GM19240 (cell line): ENCODE data around the gene SOD3.

Experiments used
- DNase-seq: peaks from one replicate; pipeline ENCODE4 v3.0.0; 2011; ENCODE audit warnings: low spot score; ENCODE audit not compliant: insufficient read length

SOD3 gene, protein sequence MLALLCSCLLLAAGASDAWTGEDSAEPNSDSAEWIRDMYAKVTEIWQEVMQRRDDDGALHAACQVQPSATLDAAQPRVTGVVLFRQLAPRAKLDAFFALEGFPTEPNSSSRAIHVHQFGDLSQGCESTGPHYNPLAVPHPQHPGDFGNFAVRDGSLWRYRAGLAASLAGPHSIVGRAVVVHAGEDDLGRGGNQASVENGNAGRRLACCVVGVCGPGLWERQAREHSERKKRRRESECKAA

DNA sequence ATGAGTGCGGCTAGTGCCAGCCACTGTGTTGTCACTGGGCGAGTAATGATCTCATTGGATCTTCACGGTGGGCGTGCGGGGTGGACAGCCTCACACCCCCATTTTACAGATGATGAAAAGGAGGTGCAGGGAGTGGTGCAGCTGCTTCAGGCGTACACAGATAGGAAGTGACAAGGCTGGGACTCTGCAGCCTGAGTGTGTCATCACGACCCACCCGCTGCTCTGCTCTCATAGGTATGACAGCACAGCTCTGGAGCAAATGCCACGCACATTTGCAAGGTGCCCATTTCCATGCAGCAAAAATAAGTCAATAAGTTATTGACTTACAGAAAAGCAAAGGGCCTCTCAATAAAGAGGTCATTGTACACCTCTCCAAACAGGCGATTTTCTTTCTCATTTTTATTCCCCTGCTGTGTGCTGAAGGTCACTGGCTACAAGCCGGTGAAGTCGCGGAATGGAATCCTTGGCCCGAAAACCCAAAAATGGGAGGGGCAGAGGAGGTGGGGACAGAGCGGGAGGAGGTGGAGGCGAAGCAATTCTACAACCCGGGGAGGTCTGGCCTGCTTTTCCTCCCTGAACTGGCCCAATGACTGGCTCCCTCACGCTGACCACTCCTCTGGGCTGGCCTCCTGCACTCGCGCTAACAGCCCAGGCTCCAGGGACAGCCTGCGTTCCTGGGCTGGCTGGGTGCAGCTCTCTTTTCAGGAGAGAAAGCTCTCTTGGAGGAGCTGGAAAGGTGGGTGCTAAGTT, at the start of gene SOD3:
SOD3 (plus strand) TSS at position 658 of the 750 bp plus-strand sequence. CDS start 3,949 bp downstream, outside the sequence.
- no peak for DNase-seq

DNA sequence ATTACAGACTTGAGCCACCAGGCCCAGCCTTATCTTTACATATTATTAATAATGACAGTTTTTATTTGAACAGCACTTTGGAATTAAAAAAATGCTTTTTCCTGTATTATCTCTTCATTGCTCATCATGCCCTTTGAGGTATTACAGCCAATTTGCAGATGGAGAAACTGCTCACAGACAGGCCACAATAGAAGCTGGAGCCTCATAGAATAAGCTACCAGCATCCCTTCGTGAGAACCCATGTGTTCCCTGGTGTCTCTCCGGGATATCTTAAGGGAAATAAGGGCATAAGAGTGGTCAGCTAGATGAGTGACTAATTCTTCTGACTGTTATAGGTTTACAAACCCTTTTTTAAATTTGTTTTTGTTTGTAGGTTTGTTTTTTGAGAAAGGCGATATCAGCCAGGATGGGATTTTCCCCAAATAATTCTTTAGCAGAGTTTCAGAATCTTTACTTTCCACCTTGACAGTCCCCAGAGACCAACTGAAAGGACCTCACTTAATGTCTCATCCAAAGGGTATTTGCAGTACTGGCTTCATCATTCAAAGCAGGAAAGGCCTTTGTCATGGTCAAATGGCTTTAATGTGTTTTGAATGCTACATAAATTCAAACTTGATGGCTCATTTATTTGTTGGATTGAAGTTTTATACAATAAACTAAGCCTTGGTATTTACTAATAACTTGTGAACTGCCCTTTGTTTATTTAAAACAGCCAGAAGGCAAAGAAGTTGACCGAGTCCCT, 48.0 kb upstream of the SOD3 start:
- DNase-seq = no peak

DNA sequence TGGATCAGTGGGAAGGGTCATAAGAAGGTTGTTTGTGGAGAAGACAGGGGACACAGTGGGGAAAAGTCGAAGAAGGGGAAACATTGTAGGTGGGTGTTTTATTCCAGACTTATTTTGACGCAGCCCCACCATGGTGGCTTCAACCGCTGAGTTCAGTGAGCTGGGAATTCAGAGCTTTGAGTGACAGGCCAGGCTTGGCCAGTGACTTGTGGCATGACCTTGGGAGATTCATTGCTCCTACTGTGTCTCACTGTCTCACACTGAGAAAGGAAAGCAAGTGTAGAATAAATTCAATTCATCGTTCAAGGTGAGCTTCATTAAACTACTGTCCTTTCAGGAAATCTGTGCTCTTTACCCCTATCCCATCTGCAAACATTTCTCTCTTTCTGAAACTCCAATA, 47.4 kb upstream of the SOD3 start:
- DNase-seq = no peak

DNA sequence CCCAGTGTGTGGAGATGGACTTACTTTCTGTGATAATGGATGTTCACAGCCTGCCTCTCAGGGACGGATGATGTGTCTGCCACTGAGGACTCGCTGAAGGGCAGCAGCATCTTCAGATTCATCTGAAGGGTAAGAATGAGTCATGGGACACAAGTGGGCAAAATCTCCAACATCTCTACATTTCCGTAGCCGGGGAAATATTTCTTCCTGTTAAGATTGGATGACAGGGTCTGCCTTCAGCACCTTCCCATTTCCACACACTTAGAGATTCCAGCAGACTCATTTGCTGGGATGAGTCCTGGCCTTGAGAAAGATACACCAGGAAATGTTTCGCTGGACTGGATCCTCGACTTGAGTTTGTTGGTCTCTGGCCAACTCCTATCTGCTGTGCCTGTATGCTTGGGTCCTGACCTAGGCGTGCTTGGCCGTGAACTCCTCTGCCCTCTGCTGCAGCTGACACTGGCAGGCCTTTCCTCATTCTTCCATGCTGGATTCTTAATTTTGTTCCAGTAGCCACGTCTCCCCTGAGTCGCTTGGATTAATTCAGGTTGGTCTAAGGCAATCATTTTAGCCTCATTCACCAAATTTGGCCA, 46.5 kb upstream of the SOD3 start:
- no peak for DNase-seq

DNA sequence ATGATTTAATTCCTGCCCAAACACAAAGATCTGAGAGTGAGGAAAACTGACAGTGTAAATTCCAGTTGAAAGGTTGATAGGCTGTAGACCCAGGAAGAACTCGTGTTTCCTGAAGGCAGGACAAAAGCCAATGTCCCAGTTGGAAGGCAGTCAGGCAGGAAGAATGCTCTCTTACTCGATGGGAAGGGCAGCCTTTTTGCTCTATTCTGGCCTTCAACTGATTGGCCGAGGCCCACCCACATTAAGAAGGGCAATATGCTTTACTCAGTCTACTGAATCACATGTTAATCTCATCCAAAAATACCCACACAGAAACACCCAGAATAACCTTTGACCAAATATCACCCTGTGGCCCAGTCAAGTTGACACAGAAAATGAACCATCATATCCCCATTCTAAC, 45.3 kb upstream of the SOD3 start:
- no peak for DNase-seq

DNA sequence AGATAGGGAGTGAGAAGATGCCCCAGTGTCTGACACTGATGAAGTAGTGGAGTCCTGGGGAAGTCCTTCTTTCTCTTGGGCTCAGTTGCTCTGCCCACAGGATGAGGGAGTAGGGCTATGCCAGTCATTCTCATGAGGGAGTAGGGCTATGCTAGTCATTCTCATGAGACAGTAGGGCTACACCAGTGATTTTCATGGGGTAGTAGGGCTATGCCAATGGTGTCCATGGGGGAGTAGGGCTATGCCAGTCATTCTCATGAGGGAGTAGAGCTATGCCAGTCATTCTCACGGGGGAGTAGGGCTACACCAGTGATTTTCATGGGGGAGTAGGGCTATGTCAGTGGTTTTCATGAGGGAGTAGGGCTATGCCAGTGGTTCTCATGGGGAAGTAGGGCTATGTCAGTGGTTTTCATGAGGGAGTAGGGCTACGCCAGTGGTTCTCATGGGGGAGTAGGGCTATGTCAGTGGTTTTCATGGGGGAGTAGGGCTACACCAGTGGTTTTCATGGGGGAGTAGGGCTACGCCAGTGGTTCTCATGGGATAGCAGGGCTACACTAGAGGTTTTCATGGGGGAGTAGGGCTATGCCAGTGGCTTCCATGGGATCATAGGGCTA, 43.3 kb upstream of the SOD3 start:
- DNase-seq = no peak

DNA sequence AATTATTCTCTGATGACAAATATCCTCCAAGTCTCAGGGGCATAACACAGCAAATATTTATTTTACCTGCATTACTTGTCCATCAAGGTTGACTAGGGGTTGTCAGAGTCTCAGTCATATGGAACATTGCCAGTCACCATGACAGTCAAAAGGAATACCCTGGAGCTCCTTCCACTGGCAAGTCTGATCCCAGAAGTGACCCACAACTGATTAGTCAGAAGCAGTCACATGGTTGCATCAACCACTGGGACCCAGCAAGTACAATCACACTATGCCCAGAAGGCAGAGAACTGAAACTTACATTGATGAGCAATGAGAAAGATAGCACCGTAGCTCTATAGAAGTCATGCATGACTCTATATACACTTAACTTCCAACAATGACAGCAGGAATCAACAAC, 41.9 kb upstream of the SOD3 start:
- DNase-seq = no peak

DNA sequence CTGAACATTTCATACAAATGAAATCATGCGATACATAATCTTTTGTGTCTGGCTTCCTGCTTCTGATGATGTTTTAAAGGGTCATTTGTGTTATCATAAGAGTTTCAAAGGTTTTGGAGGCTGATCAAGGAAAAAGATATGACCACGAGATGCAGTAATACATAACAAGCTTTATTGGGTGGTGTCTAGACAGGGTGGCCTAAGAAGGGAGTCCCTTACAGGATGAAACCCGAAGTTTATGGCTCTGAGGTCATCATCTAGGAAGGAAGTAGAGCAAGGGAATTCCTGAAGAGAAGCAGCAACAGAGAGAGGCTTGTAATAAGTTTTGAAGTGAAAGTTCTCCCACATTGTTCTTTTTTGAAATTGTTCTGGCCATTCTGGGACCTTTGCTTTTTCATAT, 40.8 kb upstream of the SOD3 start:
- DNase-seq = no peak

DNA sequence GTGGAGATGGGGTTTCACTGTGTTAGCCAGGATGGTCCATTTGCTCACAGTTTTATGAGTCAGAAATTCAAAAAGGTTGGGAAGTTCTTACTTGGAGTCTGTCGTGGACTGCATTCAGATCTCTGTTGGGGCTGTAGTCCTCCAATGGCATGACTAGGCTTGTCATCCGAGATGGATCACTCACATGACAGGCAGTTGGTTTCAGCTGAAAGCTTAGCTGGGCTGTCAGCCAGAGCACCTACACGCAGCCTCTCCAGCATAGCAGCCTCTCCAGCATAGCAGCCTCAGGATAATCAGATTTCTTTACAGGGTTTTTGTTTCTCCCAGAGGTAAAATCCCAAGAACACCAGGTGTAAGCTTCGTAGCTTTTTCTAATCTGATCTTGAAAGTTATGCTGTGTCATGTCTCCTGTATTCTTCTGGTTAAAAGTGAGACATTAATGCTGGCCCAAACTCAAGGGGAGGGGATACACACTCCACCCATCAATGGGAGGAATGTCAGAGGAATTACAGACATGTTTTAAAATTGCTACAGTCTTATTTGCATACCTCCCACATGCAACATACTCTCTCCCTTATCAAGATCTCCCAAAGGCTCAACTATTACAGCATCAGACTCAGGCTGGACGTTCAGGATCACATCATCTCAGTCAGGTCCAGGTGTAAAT, 31.6 kb upstream of the SOD3 start:
- no peak for DNase-seq

DNA sequence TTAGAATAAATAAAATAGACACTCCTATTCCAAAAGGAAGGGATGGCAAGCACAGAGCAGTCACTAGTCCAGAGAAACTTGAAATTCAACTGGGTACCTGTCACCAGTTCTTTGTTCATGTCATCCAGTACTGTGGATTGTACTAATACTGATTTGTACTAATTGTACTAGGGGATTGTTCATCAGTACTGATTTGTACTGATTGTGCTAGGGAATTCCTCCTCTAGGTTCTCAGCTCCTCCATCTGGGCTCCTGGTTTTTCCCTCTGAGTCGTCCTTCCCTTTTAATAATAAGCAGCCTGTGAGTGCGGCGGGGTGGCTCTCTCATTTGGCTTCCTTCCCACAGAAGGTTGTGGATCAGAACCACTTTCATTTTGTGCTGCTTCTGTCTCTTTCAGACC, 31.0 kb upstream of the SOD3 start:
- DNase-seq = no peak

DNA sequence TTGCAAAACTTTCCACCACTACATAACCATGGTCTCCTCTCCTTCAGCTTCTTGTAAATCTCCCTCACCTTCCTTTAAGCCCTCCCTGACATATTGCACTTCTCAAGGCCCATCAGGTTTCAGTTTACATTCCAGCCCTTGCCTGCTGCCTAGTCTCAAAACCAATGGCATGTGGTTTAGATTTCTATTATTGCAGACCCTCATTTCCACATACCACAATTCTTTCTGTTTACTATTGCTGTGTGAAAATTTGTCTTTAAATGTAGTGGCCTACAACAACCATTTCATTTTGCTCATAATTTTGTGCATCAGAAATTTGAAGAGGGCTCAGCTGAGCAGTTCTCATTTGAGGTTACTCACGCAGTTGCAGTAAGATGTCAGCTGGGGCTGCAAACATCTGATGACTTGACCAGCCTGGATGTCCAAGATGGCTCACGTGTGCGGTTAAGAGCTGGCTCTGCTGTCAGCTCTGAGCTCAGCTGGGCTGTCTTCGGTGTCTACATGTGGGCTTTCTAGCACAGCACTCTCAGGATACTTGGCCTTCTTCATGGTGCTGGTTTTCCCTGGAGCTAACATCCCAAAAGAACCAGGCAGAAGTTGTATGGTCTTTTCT, 29.9 kb upstream of the SOD3 start:
- DNase-seq = no peak

DNA sequence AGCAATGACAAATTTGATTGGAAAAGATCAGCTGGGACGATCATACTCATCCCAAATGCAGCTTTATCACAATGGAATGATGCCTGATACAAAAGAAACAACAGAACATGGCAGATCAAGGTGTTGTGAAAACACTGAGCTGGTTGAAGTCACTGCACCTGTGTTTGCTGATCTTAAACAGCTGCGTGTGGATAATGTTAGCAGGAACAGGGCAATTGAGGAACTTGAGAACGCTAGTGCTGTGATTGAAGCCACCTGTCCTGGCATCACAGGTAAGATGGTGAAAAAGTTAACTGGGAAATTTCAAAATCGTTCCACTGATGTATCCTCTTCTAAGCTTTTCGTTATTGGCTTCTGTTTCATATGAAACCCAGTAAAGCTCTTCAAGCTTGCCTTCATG, 27.4 kb upstream of the SOD3 start:
- no peak for DNase-seq

DNA sequence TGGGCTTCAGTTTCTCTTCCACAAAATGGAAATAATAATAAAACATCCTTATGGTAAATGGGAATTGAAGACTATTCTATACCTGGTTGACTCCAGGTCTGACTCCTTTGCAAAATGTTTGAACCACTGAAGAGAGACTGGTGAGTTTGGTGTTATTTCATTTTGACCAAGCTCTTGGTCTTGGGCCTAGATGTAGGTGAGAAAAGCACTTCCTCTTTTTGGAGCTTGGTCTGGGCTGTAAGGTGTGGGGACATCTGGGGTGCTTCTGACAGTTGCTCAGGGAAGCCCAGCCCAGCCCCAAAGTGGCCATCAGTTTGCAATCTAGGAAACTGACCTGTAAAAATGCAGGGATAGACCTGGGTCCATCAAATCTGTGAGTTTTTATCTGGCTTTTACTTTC, 26.8 kb upstream of the SOD3 start:
- no peak for DNase-seq

DNA sequence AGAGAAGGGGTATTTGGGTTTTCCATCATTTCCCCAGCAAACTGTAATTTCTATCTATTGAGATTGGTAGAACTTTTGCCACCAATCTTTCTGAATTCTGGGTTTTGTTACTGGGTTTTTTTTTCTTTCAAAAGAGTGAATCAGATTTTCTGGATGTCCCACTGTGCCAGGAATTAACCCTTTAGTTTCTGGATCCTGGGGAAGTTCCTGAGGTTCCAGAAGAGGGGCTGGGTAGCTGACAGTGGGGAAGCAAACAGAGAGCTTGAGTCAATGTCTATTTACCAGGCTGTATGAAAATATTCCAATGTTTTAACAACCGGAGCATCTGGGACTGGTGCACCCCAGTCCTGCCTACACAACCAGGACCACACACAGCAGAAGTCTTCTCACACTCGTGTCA, 25.8 kb upstream of the SOD3 start:
- DNase-seq = no peak

DNA sequence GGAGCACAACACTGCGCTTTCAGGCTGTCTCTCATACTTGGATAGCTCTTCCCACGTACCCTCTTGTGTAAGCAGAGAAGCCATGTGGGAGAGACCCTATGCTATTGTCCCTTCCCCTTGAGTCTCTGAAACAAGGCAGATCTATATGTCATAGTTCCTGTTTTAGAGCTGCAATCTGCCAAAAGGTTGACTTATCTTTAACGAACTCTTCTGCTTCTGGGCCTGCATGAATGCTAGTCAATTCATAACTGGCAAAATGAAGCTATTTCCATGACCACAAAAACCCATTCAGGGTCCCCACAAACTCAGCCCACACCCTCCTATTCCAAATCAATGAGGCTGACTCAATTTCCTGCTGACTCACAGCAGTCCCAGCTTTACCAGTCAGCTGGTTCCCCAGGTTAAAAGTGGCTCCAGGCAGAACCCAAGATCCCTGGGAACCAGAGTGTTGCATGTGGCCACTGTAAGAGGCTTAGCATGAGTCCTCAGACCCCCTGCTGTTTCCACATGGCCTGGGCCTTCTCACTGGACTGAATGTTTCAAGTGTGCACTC, 25.3 kb upstream of the SOD3 start:
- DNase-seq = no peak

DNA sequence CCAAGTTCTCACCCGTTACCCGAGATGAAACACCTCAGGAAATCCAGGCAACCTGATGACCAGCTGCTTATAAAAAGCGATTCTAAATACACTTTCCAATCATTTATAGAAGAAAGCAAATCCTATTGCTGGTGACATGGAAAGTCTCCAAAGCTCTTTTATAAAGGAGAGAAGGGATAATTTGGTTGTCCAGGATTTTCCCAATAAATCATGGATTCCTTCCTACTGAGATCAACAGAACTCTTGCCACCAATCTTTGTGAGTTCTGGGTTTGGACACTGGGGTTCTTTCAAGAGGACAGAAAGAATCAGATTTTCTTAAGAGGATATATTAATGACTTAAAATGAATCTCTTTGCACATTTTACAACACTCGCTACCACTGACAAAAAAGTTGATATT, 24.7 kb upstream of the SOD3 start:
- DNase-seq = no peak

DNA sequence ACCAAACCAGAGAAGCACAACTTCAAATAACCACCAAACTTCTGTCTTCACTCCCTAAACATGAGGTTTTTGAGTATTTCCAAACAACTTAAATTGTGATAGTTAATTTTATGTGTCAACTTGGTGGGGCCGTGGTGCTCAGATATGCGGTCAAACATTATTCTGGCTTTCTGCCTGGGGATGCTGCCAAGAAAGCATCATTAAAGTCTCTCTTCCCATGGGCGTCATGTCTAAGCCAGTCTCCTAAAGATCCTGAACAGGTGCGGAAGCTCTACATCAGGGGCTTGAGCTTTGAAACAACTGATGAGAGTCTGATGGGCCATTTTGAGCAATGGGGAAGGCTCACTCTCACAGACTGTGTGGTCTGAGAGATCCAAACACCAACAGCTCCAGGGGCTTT, 24.1 kb upstream of the SOD3 start:
- no peak for DNase-seq

DNA sequence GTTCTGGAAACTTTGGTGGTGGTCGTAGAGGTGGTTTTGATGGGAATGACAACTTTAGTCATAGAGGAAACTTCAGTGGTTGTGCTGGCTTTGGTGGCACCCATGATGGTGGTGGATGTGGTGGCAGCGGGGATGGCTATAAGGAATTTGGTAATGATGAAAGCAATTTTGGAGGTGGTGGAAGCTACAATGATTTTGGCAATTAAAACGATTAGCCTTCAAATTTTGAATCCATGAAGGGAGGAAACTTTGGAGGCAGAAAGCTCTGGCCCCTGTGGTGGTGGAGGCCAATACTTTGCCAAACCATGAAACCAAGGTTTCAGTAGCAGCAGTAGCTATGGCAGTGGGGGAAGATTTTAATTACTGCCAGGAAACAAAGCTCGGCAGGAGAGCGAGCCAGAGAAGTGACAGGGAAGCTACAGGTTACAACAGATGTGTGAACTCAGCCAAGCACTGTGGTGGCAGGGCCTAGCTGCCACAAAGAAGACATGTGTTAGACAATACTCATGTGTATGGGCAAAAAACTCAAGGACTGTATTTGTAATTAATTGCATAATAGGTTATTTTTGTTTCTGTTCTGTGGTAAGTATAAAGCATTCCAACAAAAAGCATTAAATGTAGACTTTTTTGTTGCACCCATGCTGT, 23.2 kb upstream of the SOD3 start:
- no peak for DNase-seq

DNA sequence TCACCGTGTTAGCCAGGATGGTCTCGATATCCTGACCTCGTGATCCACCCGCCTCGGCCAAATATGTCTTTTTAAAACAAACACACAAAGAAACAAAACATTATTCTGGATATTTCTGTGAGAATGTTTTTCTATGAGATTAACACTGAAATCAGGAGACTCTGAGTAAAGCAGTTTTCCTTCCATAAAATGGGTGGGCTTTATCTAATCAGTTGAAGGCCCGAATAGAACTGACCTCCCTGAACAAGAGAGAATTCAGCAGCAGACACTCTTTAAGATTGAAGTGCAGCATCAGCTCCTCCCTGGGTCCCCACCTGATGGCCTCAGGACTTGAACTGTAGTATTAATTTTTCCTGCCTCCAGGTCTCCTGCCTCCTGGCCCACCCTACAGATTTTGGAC, 22.4 kb upstream of the SOD3 start:
- no peak for DNase-seq

DNA sequence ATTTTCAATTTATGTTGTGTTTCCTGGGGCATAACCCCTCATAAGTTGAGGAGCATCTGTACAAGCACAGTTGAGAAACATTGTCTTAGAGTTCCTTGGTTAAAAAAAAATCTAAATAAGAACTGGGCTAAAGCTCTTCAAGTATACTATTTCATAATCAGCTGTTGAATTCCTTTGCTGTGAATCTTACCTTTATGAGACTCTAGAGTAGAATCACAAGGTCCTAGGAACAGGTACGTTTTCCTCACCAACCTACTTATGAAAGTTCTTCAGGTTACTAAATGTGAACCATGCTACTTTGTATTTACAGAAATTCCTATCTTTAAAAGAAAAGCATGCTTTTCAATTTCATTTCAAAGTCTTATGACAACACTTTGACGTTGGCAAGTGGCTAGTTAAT, 20.9 kb upstream of the SOD3 start:
- DNase-seq = no peak
